Fibroblast of villous mesenchyme (primary cell): ENCODE results near the gene ABR. TPM values are rescaled to one million over a fixed set of nuclear protein-coding genes. Genes with fewer than 3 reads are reported as not detected.
"Not testable (repeated sequence)": the region's sequence is repeated elsewhere in the genome, so short reads cannot be mapped to it uniquely, and the experiment has no call there.

Source experiments
- DNase-seq: peaks from one replicate; pipeline ENCODE4 v3.0.0-alpha.2; 2010; ENCODE audit warnings: low read depth
- H3K4me3 ChIP-seq: 2 replicates; pipeline ENCODE4 v1.5.1; 2011; ENCODE audit warnings: low read depth, mild to moderate bottlenecking, low read length
- total RNA-seq: library from RNA; depleted of rRNA; stranded (reverse); fragments of >200 nt; gene quantifications from 2 replicates; pipeline ENCODE4 v1.2.3, GENCODE V29; 2012
- TF ChIP-seq, protein P1 (sequence below): IDR thresholded peaks from 2 replicates; pipeline ENCODE4 v1.5.1; 2012; ENCODE audit warnings: low read depth, mild to moderate bottlenecking, low read length; ENCODE audit not compliant: insufficient read depth

ABR gene
- total RNA-seq, 1 donor = 51.8 TPM

DNA sequence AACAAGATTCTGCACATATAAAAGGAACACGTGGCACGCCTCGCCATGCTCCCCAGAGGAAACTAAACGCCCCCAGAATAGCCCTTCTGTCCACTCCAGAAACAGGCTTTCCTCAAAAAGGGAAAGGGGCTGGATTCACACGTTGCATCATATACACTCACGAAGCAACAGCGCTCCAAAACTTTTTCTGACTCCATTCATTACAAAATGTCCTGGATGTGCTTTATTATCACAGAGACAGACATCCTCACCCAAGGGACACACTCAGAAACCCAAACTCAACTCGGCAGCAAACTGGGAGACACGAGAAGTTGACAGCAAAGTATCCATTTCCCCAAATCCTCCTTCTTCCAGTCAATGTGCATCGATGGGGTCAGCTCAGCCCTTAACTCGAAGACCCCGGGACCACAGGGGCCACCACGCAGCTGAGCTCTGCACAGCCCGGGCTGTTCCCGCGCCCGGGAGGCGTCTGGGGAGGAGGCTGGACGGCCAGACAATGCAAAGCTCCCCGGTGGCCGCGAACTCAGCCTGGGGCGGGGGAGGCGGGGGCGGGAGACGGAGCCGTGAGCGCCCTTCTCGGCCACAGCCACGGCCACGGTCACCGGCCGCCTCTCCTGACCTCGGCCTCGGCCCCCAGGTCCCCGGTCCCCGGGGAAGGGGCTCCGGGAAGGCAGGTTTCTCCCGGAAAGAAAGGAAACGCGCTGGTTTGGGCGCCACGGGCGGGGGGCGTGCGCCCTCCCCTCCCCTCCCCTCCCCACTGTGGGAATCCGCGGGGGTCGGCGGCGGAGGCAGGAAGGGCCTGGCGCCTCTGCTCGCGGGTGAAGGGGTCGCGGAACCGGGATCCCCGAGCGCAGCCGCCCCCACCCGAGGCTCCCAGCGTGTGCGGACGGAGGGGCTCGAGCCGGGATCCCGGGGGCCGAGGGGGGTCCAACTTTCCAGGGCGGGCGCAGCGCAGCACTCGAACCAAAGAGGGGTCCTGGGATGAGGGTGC lies 201.4 kb downstream of the ABR start:
- TF ChIP-seq, protein P1, sequence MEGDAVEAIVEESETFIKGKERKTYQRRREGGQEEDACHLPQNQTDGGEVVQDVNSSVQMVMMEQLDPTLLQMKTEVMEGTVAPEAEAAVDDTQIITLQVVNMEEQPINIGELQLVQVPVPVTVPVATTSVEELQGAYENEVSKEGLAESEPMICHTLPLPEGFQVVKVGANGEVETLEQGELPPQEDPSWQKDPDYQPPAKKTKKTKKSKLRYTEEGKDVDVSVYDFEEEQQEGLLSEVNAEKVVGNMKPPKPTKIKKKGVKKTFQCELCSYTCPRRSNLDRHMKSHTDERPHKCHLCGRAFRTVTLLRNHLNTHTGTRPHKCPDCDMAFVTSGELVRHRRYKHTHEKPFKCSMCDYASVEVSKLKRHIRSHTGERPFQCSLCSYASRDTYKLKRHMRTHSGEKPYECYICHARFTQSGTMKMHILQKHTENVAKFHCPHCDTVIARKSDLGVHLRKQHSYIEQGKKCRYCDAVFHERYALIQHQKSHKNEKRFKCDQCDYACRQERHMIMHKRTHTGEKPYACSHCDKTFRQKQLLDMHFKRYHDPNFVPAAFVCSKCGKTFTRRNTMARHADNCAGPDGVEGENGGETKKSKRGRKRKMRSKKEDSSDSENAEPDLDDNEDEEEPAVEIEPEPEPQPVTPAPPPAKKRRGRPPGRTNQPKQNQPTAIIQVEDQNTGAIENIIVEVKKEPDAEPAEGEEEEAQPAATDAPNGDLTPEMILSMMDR = no peak
- DNase-seq = peak; percentile 78

DNA sequence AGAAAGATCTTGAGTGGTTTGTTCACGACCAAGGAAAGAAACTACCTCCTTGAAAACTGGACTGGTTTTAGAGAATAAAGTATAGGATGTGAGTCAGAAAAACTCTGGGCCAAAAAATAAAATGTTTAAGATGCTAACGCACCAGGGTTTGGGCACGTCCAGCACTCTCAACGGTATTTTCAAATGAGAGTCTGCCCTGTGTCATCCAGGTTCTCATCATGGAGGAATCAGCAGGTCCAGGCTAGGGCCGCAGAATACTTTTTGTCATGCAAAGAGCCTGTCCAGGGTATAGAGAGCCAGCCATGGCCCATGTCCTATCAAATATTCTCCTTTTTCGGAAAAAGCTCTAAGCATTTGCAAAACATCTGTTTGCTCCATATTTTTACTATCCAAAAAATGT lies 202.6 kb downstream of the ABR start:
- TF ChIP-seq, protein P1 = no peak
- DNase-seq = no peak
- peak overlapping the region; percentile 74 for H3K4me3 ChIP-seq

More for the DNA sequence above, 201.4 kb downstream of the ABR start:
- H3K4me3 ChIP-seq = peak overlapping the region; percentile 74

DNA sequence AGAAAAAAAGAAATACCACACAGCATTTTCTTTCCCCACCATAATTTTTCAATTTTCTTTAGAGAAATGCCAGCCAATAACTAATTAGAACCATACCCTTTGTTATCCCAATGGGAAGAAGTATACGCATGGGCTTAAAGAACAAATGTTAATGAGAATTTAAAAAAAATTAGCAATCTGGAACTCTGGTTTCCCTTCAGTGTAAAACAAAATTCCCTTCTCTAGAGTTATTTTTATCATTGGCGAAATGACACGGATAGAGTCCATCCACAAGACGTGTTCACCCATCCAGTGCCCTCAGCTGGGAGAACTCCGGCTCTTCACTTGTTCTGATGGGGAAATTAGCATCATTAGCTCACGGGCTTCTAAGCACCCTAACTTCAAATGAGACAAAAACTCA lies 203.5 kb downstream of the ABR start:
- DNase-seq = no peak
- H3K4me3 ChIP-seq = peak overlapping the region; percentile 0
- TF ChIP-seq, protein P1 = no peak

DNA sequence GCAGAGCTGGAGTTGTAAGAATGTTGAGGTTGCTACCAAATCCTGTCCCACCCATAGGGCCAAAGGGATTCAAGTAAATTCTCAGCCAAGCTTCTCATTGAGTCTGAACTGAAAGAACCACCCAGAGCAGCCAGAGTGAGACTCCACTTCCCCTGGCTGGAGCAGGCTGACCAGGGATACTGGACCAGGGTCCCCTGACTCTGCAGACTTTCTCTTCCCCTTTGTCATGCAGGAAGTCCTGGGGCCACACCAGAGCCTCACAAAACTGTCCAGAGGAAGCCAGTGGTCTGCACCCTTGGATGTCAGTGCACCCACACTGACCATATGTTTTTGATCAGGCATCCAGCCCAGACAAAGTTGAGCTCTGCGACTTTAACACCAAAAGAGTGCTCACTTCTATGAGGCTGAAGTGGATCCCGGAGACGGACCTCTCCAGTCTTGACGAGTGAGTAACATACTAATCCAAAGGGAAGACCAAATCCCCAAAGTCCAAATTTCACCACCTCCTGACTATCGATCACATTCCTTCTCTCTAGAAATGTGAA lies 204.3 kb downstream of the ABR start:
- DNase-seq = peak; percentile 53
- TF ChIP-seq, protein P1 = no peak
- H3K4me3 ChIP-seq = peak overlapping the region; percentile 34

DNA sequence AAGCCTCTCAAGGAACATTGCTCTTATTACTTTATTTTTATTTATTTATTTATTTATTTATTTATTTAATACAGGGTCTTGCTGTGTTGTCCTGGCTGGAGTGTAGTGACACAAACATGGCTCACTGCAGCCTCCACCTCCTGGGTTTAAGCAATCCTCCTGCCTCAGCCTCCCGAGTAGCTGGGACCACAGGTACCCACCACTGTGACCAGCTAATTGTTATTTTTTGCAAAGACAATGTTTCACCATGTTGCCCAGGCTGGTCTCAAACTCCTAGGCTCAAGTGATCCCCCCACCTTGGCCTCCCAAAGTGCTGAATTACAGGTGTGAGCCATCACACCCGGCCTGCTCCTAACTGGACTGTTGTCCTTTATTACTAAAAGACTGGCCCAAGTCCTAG lies 205.0 kb downstream of the ABR start:
- H3K4me3 ChIP-seq, DNase-seq: not testable (repeated sequence)

DNA sequence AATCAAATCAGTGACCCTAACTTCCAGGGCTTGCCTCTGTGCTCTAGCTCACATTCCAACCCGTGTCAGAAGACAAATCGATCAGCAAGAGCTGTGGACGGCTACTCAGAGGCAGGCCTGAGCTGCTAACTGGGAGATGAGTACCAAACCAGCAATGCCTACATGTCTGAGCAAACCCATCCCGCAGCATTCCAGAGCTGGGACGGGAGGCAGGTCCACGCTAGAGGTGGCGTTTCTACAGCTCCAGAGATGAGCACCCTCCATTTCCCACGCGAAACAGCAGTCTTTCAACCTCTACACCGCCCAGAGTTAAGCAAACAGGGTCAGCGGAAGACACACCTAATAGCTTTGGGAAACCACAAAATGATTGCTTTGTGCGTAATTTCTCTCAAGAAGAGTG lies 206.7 kb downstream of the ABR start:
- H3K4me3 ChIP-seq = no peak overlapping the region
- DNase-seq = no peak
- TF ChIP-seq, protein P1 = no peak

DNA sequence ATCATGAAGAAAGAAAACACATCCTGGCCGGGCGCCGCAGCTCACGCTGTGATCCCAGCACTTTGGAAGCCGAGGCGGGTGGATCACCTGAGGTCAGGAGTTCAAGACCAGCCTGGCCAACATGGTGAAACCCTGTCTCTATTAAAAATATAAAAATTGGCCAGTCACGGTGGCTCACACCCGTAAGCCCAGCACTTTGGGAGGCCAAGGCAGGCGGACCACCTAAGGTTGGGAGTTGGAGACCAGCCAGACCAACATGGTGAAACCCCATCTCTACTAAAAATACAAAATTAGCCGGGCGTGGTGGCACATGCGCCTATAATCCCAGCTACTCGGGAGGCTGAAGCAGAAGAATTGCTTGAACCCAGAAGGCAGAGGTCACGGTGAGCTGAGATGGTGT lies 207.9 kb downstream of the ABR start:
- H3K4me3 ChIP-seq, DNase-seq: not testable (repeated sequence)
